IPS-18a (cell line): Measurements from ENCODE around the gene PIEZO1.
"Not testable (repeated sequence)": the region's sequence is repeated elsewhere in the genome, so short reads cannot be mapped to it uniquely, and the experiment has no call there.

ENCODE experiments used
- H3K27ac ChIP-seq: one replicate; pipeline ENCODE4 v1.5.1; 2013; ENCODE audit warnings: low read length
- H3K27me3 ChIP-seq: one replicate; pipeline ENCODE4 v1.6.1; 2013; ENCODE audit warnings: mild to moderate bottlenecking, low read length; ENCODE audit not compliant: control insufficient read depth, insufficient read depth
- H3K36me3 ChIP-seq: one replicate; pipeline ENCODE4 v1.6.1; 2013; ENCODE audit warnings: low read depth, low read length; ENCODE audit not compliant: control insufficient read depth
- H3K4me1 ChIP-seq: one replicate; pipeline ENCODE4 v1.6.1; 2013; ENCODE audit warnings: low read depth, low read length; ENCODE audit not compliant: control insufficient read depth
- H3K4me3 ChIP-seq: one replicate; pipeline ENCODE4 v1.5.1; 2013; ENCODE audit warnings: low read length
- H3K9ac ChIP-seq: one replicate; pipeline ENCODE4 v1.6.1; 2013; ENCODE audit warnings: mild to moderate bottlenecking, low read length, moderate library complexity
- H3K9me3 ChIP-seq: one replicate; pipeline ENCODE4 v1.6.1; 2013; ENCODE audit warnings: low read depth, low read length; ENCODE audit not compliant: control insufficient read depth

The PIEZO1 gene

GRCh38 chr16:88798073-88798472 lies 13.1 kb upstream of the PIEZO1 start:
- Histone ChIP-seq H3K4me3 (no peak overlapping the region), H3K27me3 (no peaks in the 10 kb centered on the region), H3K9me3 (no peaks in the 10 kb centered on the region), H3K4me1 (no peaks in the 10 kb centered on the region), H3K36me3 (no peaks in the 10 kb centered on the region), H3K27ac (no peak overlapping the region), H3K9ac (no peak overlapping the region)

DNA sequence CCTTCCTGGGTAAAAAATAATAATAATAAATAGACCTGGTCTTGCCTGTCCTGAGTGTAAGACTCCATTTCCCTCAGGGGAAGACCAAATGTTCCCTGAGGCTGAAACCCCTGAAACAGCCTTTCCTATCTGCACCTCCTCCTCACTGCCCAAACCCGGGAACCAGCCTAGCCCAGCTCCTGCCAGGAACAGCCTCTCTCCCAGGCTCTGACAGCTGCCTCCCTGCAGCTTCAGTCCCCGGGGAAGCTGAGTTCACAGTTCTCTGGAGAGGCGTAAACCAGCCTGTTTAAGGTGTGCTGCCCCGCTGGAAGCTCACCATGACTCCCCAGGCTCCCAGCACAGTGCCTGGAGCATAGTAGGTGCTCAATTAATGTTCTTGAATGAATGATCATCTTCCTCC lies 11.3 kb upstream of the PIEZO1 start:
- Histone ChIP-seq H3K27ac (no peak overlapping the region), H3K4me1 (no peaks in the 10 kb centered on the region), H3K9ac (no peak overlapping the region), H3K9me3 (no peaks in the 10 kb centered on the region), H3K4me3 (no peak overlapping the region), H3K36me3 (no peaks in the 10 kb centered on the region), H3K27me3 (no peaks in the 10 kb centered on the region)

DNA sequence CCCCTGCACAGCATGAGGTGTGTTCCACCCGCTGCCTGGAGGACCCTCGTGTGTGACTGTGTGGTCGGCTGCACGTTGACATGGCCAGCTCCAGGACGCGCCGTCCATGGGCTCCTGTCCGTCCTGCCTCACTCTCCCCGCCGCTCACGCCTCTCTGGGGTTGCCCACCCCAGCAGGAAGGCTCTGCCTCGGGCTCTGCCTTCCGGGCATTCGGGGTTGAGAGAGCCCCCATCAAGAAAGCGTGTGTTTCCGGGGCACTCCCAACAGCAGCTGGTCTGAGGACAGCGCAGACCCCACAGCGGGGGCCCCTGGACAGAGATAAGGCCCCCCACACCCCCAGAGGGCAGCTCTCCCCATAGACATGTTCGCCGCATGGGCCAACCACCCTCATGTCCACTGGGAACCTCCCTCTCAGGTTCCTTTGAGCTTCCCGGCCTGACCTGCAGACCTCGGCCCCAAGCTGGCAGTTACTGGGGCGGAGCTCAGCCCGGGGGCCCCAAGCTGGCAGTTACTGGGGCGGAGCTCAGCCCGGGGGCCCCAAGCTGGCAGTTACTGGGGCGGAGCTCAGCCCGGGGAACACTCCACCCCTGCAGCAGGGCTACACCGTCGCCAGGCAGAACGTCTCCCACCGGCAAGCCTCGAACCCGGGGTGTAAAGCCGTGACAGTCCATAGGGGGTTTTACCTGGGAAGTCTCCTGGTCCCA lies 8.4 kb upstream of the PIEZO1 start:
- Histone ChIP-seq H3K9ac (no peak overlapping the region), H3K36me3 (no peaks in the 10 kb centered on the region), H3K27me3 (no peaks in the 10 kb centered on the region), H3K9me3 (no peaks in the 10 kb centered on the region), H3K27ac (no peak overlapping the region), H3K4me1 (peaks cover 9% of the 10 kb centered on the region), H3K4me3 (no peak overlapping the region)

DNA sequence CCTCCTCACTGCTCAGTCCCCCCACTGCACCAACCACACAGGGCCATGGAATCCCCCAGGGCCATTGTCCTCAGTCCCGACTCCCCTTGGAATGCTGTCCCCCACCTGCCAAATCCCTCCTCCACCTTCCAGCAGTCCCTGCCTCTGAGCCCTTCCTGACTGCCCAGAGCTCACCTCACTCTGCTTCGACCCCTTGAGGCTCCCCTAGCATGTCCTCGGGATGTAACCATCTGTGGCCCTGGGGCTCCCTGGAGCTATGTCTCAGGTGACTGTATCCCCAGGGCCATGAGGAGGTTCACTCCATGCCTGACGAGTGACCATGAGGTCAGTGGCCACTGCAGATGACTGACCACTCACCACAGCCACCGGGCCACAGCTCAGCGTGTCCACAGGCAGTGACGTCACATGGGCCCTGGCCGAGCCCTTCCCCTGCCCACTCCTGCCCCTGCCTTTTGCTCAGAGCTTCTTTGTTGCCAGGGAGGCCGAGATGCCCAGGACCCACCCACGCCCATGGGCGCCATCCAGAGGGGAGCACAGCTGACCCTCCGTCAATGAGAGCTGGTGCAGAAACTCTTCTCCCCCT lies 7.7 kb upstream of the PIEZO1 start:
- Histone ChIP-seq H3K9ac (no peak overlapping the region), H3K27ac (no peak overlapping the region), H3K9me3 (no peaks in the 10 kb centered on the region), H3K36me3 (no peaks in the 10 kb centered on the region), H3K27me3 (no peaks in the 10 kb centered on the region), H3K4me1 (peaks cover 9% of the 10 kb centered on the region), H3K4me3 (no peak overlapping the region)

DNA sequence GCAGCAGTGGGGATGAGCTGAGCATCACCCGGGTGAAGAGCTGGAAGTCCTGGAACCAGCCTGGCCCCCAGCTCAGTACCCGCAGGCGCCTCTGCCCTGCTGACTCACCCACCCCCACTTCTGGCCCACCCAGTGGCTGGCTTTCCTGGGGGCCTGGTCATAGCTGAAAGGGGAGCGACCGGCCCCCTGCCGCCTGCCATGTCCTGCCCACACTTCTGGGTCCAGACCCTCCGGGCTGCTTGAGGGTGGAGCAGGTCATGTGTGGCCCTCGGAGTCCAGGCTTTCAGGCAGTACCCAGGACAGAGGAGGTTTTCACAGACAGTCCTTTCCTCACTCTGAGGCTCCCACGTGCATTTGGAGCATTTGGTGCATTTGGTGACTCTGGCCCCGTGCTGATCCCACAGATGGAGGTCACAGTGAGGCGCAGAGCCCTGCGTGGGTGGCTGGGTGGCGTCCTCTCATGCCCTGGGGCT lies 7.1 kb upstream of the PIEZO1 start:
- peaks cover 9% of the 10 kb centered on the region for H3K4me1 ChIP-seq
- H3K27ac ChIP-seq: no peak overlapping the region
- H3K36me3 ChIP-seq: no peaks in the 10 kb centered on the region
- no peak overlapping the region for H3K4me3 ChIP-seq
- no peaks in the 10 kb centered on the region for H3K27me3 ChIP-seq
- H3K9me3 ChIP-seq: no peaks in the 10 kb centered on the region
- H3K9ac ChIP-seq: no peak overlapping the region

- no peak overlapping the region for H3K9ac ChIP-seq
- no peaks in the 10 kb centered on the region for H3K27me3 ChIP-seq
- peaks cover 9% of the 10 kb centered on the region for H3K4me1 ChIP-seq
- no peak overlapping the region for H3K27ac ChIP-seq
- H3K36me3 ChIP-seq: no peaks in the 10 kb centered on the region
- H3K4me3 ChIP-seq: no peak overlapping the region
- H3K9me3 ChIP-seq: no peaks in the 10 kb centered on the region
Measured at GRCh38 chr16:88790312-88791211, 5.5 kb upstream of the PIEZO1 start.

- no peak overlapping the region for H3K4me3 ChIP-seq
- no peaks in the 10 kb centered on the region for H3K27me3 ChIP-seq
- H3K36me3 ChIP-seq: no peaks in the 10 kb centered on the region
- no peaks in the 10 kb centered on the region for H3K9me3 ChIP-seq
- no peak overlapping the region for H3K27ac ChIP-seq
- no peak overlapping the region for H3K9ac ChIP-seq
- peaks cover 9% of the 10 kb centered on the region for H3K4me1 ChIP-seq
Measured at GRCh38 chr16:88789594-88789993, 4.6 kb upstream of the PIEZO1 start.

- H3K9me3 ChIP-seq, H3K4me3 ChIP-seq, H3K9ac ChIP-seq, H3K36me3 ChIP-seq, H3K27ac ChIP-seq, H3K27me3 ChIP-seq: not testable (repeated sequence)
- peaks cover 10% of the 10 kb centered on the region for H3K4me1 ChIP-seq
Measured at GRCh38 chr16:88788749-88789148, 3.7 kb upstream of the PIEZO1 start.

DNA sequence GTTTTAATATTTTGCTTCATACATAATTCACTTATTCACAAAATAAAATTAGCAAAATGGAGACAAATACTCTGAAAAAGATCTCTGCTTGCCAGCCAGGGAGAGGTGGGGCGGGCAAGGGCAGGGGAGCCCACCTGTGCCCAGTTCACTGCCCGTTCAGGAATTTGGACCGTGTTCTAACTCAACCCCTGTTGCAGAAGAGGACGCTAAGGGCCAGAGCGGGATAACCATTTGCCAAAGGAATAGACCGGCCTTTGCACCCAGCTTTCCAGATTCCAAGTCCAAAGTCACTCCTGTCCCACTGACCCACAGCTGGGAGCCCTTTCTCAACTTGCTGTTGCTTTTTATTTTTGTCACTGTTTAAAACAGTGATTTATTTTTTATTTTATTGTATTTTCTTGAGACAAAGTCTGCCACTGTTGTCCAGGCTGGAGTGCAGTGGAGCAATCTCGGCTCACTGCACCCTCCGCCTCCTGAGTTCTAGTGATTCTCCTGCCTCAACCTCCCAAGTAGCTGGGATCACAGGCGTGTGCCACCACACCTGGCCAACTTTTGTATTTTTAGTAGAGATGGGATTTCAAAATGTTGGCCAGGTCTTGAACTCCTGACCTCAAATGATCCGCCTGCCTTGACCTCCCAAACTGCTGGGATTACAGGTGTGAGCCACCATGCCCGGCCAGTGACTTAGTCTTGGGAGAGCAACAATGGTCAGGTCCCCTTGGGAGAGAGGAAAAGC lies 2.7 kb upstream of the PIEZO1 start:
- H3K4me3 ChIP-seq: no peak overlapping the region
- H3K9me3 ChIP-seq: no peaks in the 10 kb centered on the region
- H3K27me3 ChIP-seq: no peaks in the 10 kb centered on the region
- peaks cover 13% of the 10 kb centered on the region for H3K4me1 ChIP-seq
- H3K27ac ChIP-seq: no peak overlapping the region
- H3K9ac ChIP-seq: no peak overlapping the region
- no peaks in the 10 kb centered on the region for H3K36me3 ChIP-seq

GRCh38 chr16:88784856-88785105 lies 239 bp downstream of the PIEZO1 start:
- Histone ChIP-seq H3K27ac (no peak overlapping the region), H3K4me1 (peaks cover 5% of the 10 kb centered on the region), H3K27me3 (no peaks in the 10 kb centered on the region), H3K36me3 (no peaks in the 10 kb centered on the region), H3K9me3 (no peaks in the 10 kb centered on the region), H3K9ac (peak overlapping the region; percentile 56), H3K4me3 (peak overlapping the region; percentile 52)

GRCh38 chr16:88784074-88784855 lies 755 bp downstream of the PIEZO1 start:
- H3K4me3 ChIP-seq: peak overlapping the region; percentile 52
- no peaks in the 10 kb centered on the region for H3K9me3 ChIP-seq
- no peaks in the 10 kb centered on the region for H3K27me3 ChIP-seq
- peaks cover 5% of the 10 kb centered on the region for H3K4me1 ChIP-seq
- H3K27ac ChIP-seq: no peak overlapping the region
- H3K36me3 ChIP-seq: no peaks in the 10 kb centered on the region
- H3K9ac ChIP-seq: peak overlapping the region; percentile 56
